Measurements from ENCODE around the gene PTPRK. TPM values are rescaled to one million over a fixed set of nuclear protein-coding genes. Genes with fewer than 3 reads are reported as not detected.

The PTPRK gene
- total RNA-seq, 2 experiments from 2014 or later = 2.6 to 7.8 TPM

DNA sequence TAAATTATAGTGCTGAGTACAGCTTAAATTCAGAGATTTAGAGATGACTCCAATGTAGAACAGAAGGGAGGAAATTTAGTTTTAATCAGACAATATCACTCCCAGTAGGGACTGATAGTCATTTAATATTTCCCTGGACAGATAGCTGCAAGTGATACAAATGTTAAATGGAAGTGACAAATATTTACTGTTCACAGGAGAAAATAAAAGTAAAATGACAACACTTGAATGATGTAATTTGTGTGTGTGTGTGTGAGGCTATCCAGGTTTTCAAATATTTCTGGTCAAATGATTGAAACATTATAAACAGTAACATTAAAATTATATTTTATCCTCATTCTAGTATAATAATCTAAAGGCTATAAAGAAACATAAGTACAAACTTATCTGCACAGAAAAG, 399.2 kb downstream of the PTPRK start:
- Mint-ChIP-seq H3K4me3 (no peak overlapping the region), H3K4me1 (peaks cover 6% of the 10 kb centered on the region)
- CTCF ChIA-PET = no interaction called here

DNA sequence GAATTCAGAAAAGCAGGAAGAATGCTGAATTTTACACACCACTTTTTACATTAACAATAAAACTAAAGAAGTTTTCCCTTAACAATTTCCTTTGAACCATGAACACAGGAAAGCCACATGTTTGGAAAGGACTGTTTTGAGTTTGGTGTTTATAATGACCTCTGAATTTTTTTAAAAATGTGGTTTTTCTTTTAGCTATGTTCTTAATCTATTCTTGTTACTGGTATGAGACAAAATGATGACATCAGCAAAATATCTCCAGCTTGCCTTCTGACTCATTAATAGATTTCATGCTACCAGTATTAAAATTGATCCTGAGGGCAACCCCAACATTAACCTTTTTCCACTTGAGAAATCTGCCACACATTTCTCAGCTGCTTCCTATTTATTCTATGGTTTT, 402.0 kb downstream of the PTPRK start:
- Mint-ChIP-seq H3K4me1 (peaks cover 6% of the 10 kb centered on the region), H3K27me3 (no peaks in the 10 kb centered on the region), H3K36me3 (peaks cover 3% of the 10 kb centered on the region), H3K4me3 (no peak overlapping the region), H3K9me3 (ENCODE audit: low read depth) (peaks cover 2% of the 10 kb centered on the region), H3K27ac (no peak overlapping the region)
- ATAC-seq (no peak), DNase-seq (no peak)
- CTCF ChIA-PET = no interaction called here

More for the DNA sequence above, 399.2 kb downstream of the PTPRK start:
- Mint-ChIP-seq H3K27ac (no peak overlapping the region), H3K27me3 (no peaks in the 10 kb centered on the region), H3K9me3 (ENCODE audit: low read depth) (no peaks in the 10 kb centered on the region), H3K36me3 (peaks cover 3% of the 10 kb centered on the region)
- no peak for ATAC-seq
- no peak for DNase-seq

DNA sequence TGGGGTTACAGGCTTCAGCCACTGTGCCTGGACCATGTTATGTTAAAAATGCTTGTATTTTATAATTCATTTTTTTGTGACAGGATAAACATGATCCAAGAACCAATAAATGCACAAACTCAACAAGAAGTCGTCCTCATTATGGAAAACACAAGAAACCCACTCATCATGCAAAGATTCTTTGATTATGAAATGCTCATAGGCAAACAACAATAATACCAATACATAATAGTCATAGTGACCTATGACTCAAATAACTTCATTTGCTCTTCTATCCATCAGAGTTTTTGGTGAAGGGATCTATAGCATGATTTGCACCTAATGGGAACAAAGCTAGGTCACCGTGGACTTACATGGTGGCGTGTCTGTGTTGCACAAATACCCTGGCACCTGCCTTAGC, 402.5 kb downstream of the PTPRK start:
- Mint-ChIP-seq H3K4me3 (no peak overlapping the region), H3K27me3 (no peaks in the 10 kb centered on the region), H3K4me1 (peaks cover 7% of the 10 kb centered on the region), H3K9me3 (ENCODE audit: low read depth) (peaks cover 2% of the 10 kb centered on the region), H3K27ac (no peak overlapping the region), H3K36me3 (peaks cover 3% of the 10 kb centered on the region)
- CTCF ChIA-PET = no interaction called here
- no peak for DNase-seq
- ATAC-seq = no peak

DNA sequence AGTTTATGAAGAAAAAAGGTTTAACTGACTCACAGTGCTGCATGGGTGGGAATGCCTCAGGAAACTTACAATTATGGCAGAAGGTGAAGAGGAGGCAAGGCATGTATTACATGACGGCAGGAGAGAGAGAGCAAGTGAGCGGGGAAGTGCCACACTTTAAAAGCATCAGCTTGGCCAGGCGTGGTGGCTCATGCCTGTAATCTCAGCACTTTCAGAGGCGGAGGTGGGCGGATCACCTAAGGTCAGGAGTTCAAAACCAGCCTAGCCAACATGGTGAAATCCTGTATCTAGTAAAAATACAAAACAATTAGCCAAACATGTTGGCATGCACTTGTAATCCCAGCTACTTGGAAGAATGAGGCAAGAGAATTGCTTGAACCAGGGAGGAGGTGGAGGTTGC, 406.2 kb downstream of the PTPRK start:
- CTCF ChIA-PET = interaction anchor here (0.6 kb wide), 1 partner anchor 10 kb away, joined by 3 read pairs; no protein-coding TSS in a partner anchor
- no peak for ATAC-seq

DNA sequence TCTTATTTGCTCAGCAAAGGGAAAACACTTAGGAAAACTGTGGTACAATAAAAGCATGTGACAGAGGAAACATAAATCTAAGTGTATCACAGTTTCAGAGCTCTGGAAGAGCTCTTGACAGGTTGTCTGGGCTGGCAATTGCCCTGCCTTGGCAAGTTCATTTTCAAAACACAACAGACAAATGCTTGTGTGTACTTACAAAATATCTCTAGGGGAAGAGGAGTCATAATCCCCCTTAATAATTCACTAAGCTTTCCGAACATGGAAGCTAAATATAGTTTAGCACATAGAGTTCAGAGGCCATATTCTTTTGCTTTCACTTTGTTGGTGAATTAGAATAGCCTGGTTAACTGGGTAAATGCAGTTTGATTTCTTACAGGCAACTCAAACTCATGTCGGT, 407.9 kb downstream of the PTPRK start:
- Mint-ChIP-seq H3K27me3 (no peaks in the 10 kb centered on the region), H3K27ac (peak overlapping the region; percentile 3), H3K4me3 (peak overlapping the region; percentile 53), H3K36me3 (peaks cover 7% of the 10 kb centered on the region), H3K9me3 (ENCODE audit: low read depth) (peaks cover 2% of the 10 kb centered on the region), H3K4me1 (peaks cover 10% of the 10 kb centered on the region)
- CTCF ChIA-PET = no interaction called here
- ATAC-seq = peak; percentile 57
- no peak for DNase-seq

More for the DNA sequence above, 406.2 kb downstream of the PTPRK start:
- Mint-ChIP-seq H3K27me3 (no peaks in the 10 kb centered on the region), H3K9me3 (ENCODE audit: low read depth) (peaks cover 2% of the 10 kb centered on the region), H3K4me1 (peaks cover 16% of the 10 kb centered on the region), H3K36me3 (peaks cover 7% of the 10 kb centered on the region), H3K27ac (no peak overlapping the region), H3K4me3 (no peak overlapping the region)
- no peak for DNase-seq

DNA sequence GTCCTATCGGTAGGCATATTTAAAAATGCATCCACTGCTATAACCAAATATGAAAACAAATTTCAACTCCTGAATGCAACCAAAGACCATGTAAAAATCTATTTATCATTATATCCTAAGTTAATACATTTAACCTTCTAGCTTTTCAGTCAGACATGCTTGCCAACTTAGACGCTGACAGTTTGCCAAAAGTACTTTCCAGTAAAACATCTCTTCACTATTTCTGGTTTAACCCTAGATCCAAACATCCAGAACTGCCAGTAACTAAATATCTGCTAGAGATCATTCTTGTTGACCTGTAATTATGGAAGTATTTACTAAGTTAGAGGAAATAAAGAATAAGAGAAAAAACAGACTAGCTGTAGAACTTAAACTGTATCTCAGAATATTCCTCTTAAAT, 409.3 kb downstream of the PTPRK start:
- no peak overlapping the region for H3K4me3 Mint-ChIP-seq
- H3K36me3 Mint-ChIP-seq = peaks cover 7% of the 10 kb centered on the region
- peaks cover 10% of the 10 kb centered on the region for H3K4me1 Mint-ChIP-seq
- no peaks in the 10 kb centered on the region for H3K27me3 Mint-ChIP-seq
- ATAC-seq (no peak), DNase-seq (no peak)
- CTCF ChIA-PET = no interaction called here
- peaks cover 2% of the 10 kb centered on the region for H3K9me3 Mint-ChIP-seq (ENCODE audit: low read depth)
- H3K27ac Mint-ChIP-seq = no peak overlapping the region

DNA sequence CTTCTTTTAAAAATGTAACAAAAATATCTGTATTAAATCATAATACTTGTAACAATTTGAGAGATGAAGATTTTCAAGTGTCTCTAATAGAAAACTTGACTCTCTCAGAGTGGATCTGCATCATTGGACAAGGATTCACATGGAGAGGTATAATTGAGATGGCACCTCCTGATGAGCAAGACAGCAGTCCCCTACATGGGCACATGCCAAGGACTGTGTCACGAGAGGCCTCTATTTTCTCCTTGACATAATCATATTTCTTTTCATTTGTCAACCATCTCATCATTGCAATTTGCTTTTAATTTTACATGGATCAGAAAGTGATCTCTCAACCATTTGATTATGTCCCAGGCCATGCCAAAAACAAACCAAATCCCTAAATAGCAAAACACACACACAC, 412.7 kb downstream of the PTPRK start:
- Mint-ChIP-seq H3K27me3 (no peaks in the 10 kb centered on the region), H3K36me3 (peaks cover 4% of the 10 kb centered on the region), H3K27ac (no peak overlapping the region), H3K4me1 (peaks cover 8% of the 10 kb centered on the region), H3K9me3 (ENCODE audit: low read depth) (peaks cover 2% of the 10 kb centered on the region), H3K4me3 (no peak overlapping the region)
- CTCF ChIA-PET = no interaction called here
- ATAC-seq (no peak), DNase-seq (no peak)

DNA sequence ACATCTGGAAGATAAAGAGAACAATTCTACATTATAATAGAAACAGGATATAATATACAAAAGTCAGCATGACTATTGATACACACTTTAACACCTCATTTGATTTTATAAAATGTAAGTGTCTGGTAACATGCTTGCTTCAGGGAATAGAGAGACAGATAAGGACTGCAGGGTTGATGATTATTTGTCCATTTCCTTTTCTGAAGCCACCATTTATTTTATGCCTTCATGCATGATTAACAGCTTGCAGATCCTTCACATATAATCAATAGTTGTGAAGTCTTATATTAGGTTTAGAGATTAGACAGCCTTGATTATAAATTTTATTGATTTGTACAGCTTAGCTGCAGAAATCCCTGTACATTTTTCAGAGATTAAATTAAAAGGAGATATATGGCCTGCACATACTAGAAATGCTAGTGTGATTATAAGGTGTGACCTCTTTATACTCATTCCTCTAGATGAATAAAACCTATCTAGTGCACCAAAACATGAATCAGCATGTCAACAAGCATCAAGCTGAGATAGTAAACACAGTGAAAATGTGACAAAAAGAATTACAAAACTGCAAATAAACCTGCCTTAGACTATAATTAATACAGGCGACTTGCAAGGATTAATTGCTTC, 420.7 kb downstream of the PTPRK start:
- DNase-seq = no peak
- CTCF ChIA-PET = no interaction called here
- no peaks in the 10 kb centered on the region for H3K27me3 Mint-ChIP-seq
- peaks cover 2% of the 10 kb centered on the region for H3K9me3 Mint-ChIP-seq (ENCODE audit: low read depth)
- no peaks in the 10 kb centered on the region for H3K36me3 Mint-ChIP-seq
- H3K4me3 Mint-ChIP-seq = no peak overlapping the region
- no peak overlapping the region for H3K27ac Mint-ChIP-seq
- H3K4me1 Mint-ChIP-seq = peaks cover 12% of the 10 kb centered on the region
- ATAC-seq = no peak

DNA sequence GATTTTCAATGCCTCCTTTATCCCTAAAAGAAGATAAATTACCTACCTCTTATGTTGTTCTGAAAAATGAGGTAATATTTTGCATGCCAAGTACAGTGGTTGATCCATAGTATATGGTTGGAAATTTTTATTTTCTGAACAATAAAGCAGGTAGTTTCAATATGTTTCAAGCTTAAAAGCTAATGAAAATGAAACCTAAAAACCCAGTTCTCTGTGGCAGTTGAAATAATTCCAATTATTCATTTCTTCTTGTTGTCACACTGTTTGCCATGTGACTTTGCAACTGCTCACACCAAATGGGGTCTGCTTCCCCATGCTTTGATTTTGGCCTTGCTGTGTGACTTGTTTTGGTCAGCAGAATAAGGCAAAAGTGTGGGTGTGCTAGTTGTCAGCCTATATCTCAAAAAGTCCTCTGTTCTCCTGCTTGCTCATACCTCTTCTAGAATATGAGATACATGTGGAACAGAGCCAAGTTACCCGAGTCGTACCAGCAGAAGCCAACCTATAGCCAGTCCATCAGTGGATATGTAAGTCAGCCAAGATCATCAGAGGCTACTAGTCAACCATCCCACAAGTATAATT, 422.3 kb downstream of the PTPRK start:
- CTCF ChIA-PET = no interaction called here
- no peak for DNase-seq
- H3K27ac Mint-ChIP-seq = no peak overlapping the region

DNA sequence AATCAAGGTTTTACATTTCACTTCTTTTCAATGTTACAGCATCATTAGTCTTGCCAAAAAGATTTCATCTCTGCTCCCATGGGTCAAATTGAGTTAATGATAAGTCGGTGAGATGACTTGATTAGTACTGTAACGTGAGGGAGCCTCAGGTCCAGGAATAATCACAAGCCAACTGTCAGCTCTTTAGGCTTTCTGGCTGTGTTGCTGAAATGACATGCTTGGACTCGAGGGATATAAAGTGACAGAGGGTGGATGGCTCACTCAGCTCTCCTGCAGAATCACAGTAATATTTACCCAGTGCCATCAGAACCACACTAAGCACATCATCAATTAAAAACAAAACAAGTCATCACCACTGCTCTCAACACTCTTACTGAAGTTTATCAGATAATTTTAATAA, 423.4 kb downstream of the PTPRK start:
- Mint-ChIP-seq H3K27me3 (no peaks in the 10 kb centered on the region), H3K27ac (no peak overlapping the region), H3K36me3 (no peaks in the 10 kb centered on the region), H3K9me3 (ENCODE audit: low read depth) (no peaks in the 10 kb centered on the region), H3K4me1 (peaks cover 15% of the 10 kb centered on the region), H3K4me3 (no peak overlapping the region)
- DNase-seq = no peak
- ATAC-seq = no peak
- CTCF ChIA-PET = no interaction called here

More for the DNA sequence above, 422.3 kb downstream of the PTPRK start:
- Mint-ChIP-seq H3K36me3 (no peaks in the 10 kb centered on the region), H3K4me3 (no peak overlapping the region), H3K4me1 (peaks cover 15% of the 10 kb centered on the region), H3K9me3 (ENCODE audit: low read depth) (no peaks in the 10 kb centered on the region), H3K27me3 (no peaks in the 10 kb centered on the region)
- ATAC-seq = peak; percentile 36

DNA sequence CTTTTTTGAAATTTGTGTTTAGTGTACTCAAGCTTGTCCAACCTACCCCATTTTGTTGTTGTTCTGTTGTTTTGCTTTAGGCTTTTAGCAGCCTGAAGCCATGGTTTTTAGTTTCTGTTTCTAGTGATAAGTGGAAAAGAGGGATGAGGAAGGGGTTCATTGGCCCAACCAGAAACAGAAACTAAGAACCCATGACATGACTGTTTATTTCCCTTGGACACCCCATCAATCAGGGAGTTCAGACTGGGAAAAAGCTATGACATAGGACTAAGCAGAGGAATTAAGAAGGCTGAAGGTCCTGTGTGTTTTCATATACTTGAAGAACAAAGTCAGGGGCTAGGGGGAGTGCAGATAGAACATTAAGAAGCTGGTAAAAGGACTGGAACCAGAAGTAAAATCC, 425.0 kb downstream of the PTPRK start:
- CTCF ChIA-PET = no interaction called here
- no peak for ATAC-seq
- no peak overlapping the region for H3K4me3 Mint-ChIP-seq
- H3K4me1 Mint-ChIP-seq = peaks cover 15% of the 10 kb centered on the region
- H3K27ac Mint-ChIP-seq = no peak overlapping the region
- no peak for DNase-seq
- no peaks in the 10 kb centered on the region for H3K9me3 Mint-ChIP-seq (ENCODE audit: low read depth)
- H3K36me3 Mint-ChIP-seq = no peaks in the 10 kb centered on the region
- no peaks in the 10 kb centered on the region for H3K27me3 Mint-ChIP-seq

DNA sequence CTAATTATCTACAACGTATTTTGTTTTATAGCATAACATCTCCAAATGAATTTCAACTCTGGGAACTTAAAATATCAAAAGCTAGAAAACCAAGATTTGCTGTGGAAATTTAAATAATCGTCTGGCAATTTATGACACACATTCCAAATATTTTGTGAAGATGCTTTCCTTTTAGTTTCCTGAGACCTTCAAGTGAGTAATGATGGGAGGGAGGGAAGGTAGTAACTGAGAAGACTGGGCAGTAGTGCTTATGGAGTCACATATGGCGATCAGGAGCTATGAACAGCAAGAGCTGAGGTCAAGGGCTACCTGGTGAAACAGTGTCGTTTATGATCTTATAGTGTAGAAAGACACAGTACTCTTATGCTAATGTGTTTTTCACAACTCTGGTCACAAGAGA, 441.4 kb downstream of the PTPRK start:
- Mint-ChIP-seq H3K36me3 (peaks cover 10% of the 10 kb centered on the region), H3K4me1 (no peaks in the 10 kb centered on the region), H3K9me3 (ENCODE audit: low read depth) (no peaks in the 10 kb centered on the region), H3K27ac (no peak overlapping the region), H3K4me3 (no peak overlapping the region), H3K27me3 (no peaks in the 10 kb centered on the region)
- no peak for ATAC-seq
- DNase-seq = no peak
- CTCF ChIA-PET = no interaction called here

DNA sequence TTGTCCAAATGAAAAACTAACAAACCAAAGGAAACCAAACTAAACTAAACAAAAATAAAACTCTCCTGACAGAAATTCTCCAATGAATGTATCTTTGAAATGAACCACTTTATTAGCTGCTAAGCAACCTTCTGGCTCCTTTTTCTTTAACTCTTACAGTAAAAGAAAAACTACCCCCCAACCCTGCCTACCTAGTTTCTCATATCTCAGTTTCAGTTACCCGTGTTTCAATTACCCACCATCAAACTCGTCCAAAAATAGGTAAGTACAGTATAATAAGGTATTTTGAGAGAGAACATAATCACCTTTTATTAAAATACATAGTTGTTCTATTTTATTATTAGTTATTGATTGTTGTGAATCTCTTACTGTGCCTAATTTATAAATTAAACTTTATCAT, 442.1 kb downstream of the PTPRK start:
- H3K36me3 Mint-ChIP-seq = peaks cover 10% of the 10 kb centered on the region
- no peak overlapping the region for H3K27ac Mint-ChIP-seq
- DNase-seq (no peak), ATAC-seq (no peak)
- H3K27me3 Mint-ChIP-seq = no peaks in the 10 kb centered on the region
- H3K4me1 Mint-ChIP-seq = no peaks in the 10 kb centered on the region
- CTCF ChIA-PET = no interaction called here
- no peaks in the 10 kb centered on the region for H3K9me3 Mint-ChIP-seq (ENCODE audit: low read depth)
- no peak overlapping the region for H3K4me3 Mint-ChIP-seq

DNA sequence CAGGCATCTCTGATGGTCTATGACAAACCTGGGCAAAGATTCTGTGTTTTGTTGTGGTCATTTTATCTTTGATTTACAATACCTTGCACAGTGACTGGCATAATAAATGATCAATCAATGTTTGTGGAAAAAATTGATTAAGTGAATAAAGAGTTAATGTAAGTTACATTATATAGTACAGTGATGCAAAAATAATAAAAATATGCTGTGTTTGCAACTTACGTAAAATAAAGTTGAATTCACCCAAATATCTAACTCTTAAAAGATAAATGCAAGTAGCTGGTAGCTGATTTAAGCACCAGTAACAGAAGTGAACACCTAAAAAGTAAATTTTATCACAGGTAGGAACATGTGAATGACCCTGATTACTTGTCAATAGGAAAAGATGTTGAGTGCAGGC, 443.6 kb downstream of the PTPRK start:
- Mint-ChIP-seq H3K27me3 (no peaks in the 10 kb centered on the region), H3K36me3 (peaks cover 10% of the 10 kb centered on the region), H3K4me3 (no peak overlapping the region), H3K4me1 (no peaks in the 10 kb centered on the region), H3K27ac (no peak overlapping the region), H3K9me3 (ENCODE audit: low read depth) (no peaks in the 10 kb centered on the region)
- no peak for DNase-seq
- ATAC-seq = no peak
- CTCF ChIA-PET = no interaction called here

Data from activated CD8-positive, alpha-beta memory T cell treated with anti-CD3 and anti-CD28 coated beads, Interleukin-2, amount 10 ng/mL, durations not matched to agents 7 days and 5 days (primary cell).